IMR-90 (cell line): ENCODE measurements around the gene HERC5.

Experiments used
- NFE2L2 ChIP-seq: fragments of 150-350 bp; IDR thresholded peaks from 2 replicates; pipeline ENCODE4 v1.6.1; 2016; ENCODE audit warnings: low read depth, mild to moderate bottlenecking, low read length
- POLR2A ChIP-seq: IDR thresholded peaks from 2 replicates; pipeline ENCODE4 v1.6.1; 2012; ENCODE audit warnings: mild to moderate bottlenecking, low read depth, low read length

DNA sequence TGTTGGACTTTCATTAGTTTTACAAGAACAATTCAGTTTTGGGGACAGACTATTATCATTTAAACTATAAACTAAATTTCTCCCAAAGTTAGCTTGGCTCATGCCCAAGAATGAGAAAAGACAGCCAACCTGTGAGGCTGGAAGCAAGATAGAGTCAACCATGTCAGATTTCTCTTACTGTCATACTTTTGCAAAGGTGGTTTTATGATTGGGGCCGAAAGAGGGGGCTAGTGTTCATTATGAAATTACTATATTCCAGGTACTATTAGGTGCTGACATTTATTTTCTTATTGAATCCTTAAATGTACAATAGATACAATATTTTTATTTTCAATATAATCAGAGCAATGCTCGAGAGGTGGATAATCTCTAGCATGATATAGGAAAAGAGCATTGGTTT lies 47.7 kb upstream of the HERC5 start:
- TF ChIP-seq POLR2A (no peak), NFE2L2 (no peak)
